GM12878 (cell line): ENCODE measurements around the gene ZNF451. TPM values are rescaled to one million over a fixed set of nuclear protein-coding genes. Genes with fewer than 3 reads are reported as not detected.

Source experiments
- ATAC-seq: fragments of 200-7000 bp; cut with Tn5 transposase; 3 replicates; pipeline ENCODE4 v1.9.1; 2020; ENCODE audit warnings: mild to moderate bottlenecking, moderate library complexity
- BruUV-seq: library from RNA; stranded (reverse); fragments of 400-500 nt; replicated peaks from 2 replicates; lab custom pipeline; 2021; lab: Mats Ljungman, UMichigan
- CTCF ChIA-PET: fragments of 300-600 bp; sonication (Branson Sonifier 250); formaldehyde crosslinking; extraction: SDS; loops from one replicate; lab custom pipeline; 2021; ENCODE audit warnings: inconsistent platforms; lab: Yijun Ruan, JAX
- POLR2A ChIA-PET: fragments of 350-600 bp; formaldehyde crosslinking; extraction: SDS; loops from one replicate; lab custom pipeline; 2021; ENCODE audit warnings: inconsistent platforms; lab: Charles Lee
- RAD21 ChIA-PET: fragments of 300-600 bp; sonication (Branson Sonifier 250); formaldehyde crosslinking; loops from one replicate; lab custom pipeline; 2023; ENCODE audit warnings: antibody characterized with exemption; ENCODE audit not compliant: unreplicated experiment; lab: Charles Lee
- SMC1A ChIA-PET: fragments of 300-600 bp; sonication (Branson Sonifier 250); formaldehyde crosslinking; loops from one replicate; lab custom pipeline; 2023; ENCODE audit not compliant: unreplicated experiment, uncharacterized antibody; lab: Charles Lee
- DNase-seq: peaks from one replicate; pipeline ENCODE4 v3.0.0-alpha.2; 2011; ENCODE audit warnings: low read depth, low spot score
- FAIRE-seq: peaks from 3 replicates; lab custom pipeline; 2011; peaks lifted over from hg19 to GRCh38; lab: Jason Lieb, UNC
- H2AFZ ChIP-seq: 2 replicates; pipeline ENCODE4 v1.6.0; 2011; ENCODE audit warnings: low read depth, low read length, control low read depth; ENCODE audit not compliant: control insufficient read depth
- H3K27ac ChIP-seq: 2 replicates; pipeline ENCODE4 v1.5.1; 2011; ENCODE audit warnings: control low read depth; ENCODE audit not compliant: control insufficient read depth, insufficient read depth
- H3K27me3 ChIP-seq, 2 experiments: replicated peaks in 1 of 2; 2 replicates each; pipeline versions ENCODE4 v1.6.0 to v1.6.1; 2011; ENCODE audit warnings: low read length in 1 of 2; ENCODE audit not compliant: control insufficient read depth in 2 of 2, insufficient read depth in 2 of 2
- H3K36me3 ChIP-seq, 2 experiments: 2 replicates each; pipeline ENCODE4 v1.5.1; 2011; ENCODE audit warnings: low read length in 1 of 2; ENCODE audit not compliant: control insufficient read depth in 2 of 2, insufficient read depth in 2 of 2
- H3K4me1 ChIP-seq: 2 replicates; pipeline ENCODE4 v1.6.1; 2011; ENCODE audit warnings: mild to moderate bottlenecking, low read length, moderate library complexity, mixed read lengths; ENCODE audit not compliant: control insufficient read depth, insufficient read depth
- H3K4me2 ChIP-seq: 2 replicates; pipeline ENCODE4 v1.6.0; 2011; ENCODE audit warnings: control low read depth; ENCODE audit not compliant: control insufficient read depth, insufficient read depth
- H3K4me3 ChIP-seq: fragments of 200-600 bp; sonication (generic); 2 replicates; pipeline ENCODE4 v1.5.1; 2016
- H3K79me2 ChIP-seq: 2 replicates; pipeline ENCODE4 v1.6.0; 2011; ENCODE audit warnings: low read length; ENCODE audit not compliant: control insufficient read depth, insufficient read depth
- H3K9ac ChIP-seq: 2 replicates; pipeline ENCODE4 v1.8.0; 2011; ENCODE audit warnings: low read length, control low read depth, mixed read lengths; ENCODE audit not compliant: control insufficient read depth, insufficient read depth
- H3K9me3 ChIP-seq: replicated peaks from 3 replicates; pipeline ENCODE4 v1.5.1; 2011; ENCODE audit warnings: mild to moderate bottlenecking, low read length; ENCODE audit not compliant: control insufficient read depth, insufficient read depth
- H4K20me1 ChIP-seq: 2 replicates; pipeline ENCODE4 v1.6.0; 2011; ENCODE audit not compliant: control insufficient read depth, insufficient read depth
- BCL3 ChIP-seq: IDR thresholded peaks from 2 replicates; pipeline ENCODE4 v1.6.1; 2011; ENCODE audit warnings: borderline replicate concordance, low read depth, mild to moderate bottlenecking, moderate library complexity, low read length; ENCODE audit not compliant: insufficient read depth, poor library complexity, severe bottlenecking
- CHD4 ChIP-seq: fragments of 200-600 bp; sonication (generic); IDR thresholded peaks from 2 replicates; pipeline ENCODE4 v1.6.1; 2016; ENCODE audit warnings: mild to moderate bottlenecking
- EGR1 ChIP-seq, 2 experiments: IDR thresholded peaks; 1 replicate in 1 of 2; 2 replicates in 1 of 2; pipeline ENCODE4 v1.6.1; 2011 to 2012; ENCODE audit warnings: low read depth in 2 of 2, low read length in 2 of 2, borderline replicate concordance in 1 of 2, mild to moderate bottlenecking in 1 of 2, moderate library complexity in 1 of 2
- ESRRA ChIP-seq: IDR thresholded peaks from 2 replicates; pipeline ENCODE4 v1.6.1; 2012; ENCODE audit warnings: mild to moderate bottlenecking, low read length, improper control_type of control experiment
- HDAC2 ChIP-seq: fragments of 200-600 bp; sonication (generic); IDR thresholded peaks from 2 replicates; pipeline ENCODE4 v1.6.1; 2017
- MEF2B ChIP-seq: fragments of 450-650 bp; IDR thresholded peaks from 2 replicates; pipeline ENCODE4 v1.6.1; 2018; ENCODE audit warnings: mild to moderate bottlenecking, moderate library complexity; ENCODE audit not compliant: partially characterized antibody, poor library complexity, severe bottlenecking
- RUNX3 ChIP-seq: IDR thresholded peaks from 2 replicates; pipeline ENCODE4 v1.6.1; 2012; ENCODE audit warnings: low read length, inconsistent platforms
- SRF ChIP-seq, 2 experiments: IDR thresholded peaks; 2 replicates each; pipeline ENCODE4 v1.6.1; 2011; ENCODE audit warnings: low read depth in 2 of 2, low read length in 2 of 2, mild to moderate bottlenecking in 1 of 2, moderate library complexity in 1 of 2
- TAF1 ChIP-seq: IDR thresholded peaks from 2 replicates; pipeline ENCODE4 v1.6.1; 2011; ENCODE audit warnings: mild to moderate bottlenecking, low read depth, low read length, borderline replicate concordance
- WGBS: methylation state at CpG from one replicate; pipeline ENCODE4 v1.1.6; 2016; ENCODE audit warnings: low lambda C conversion rate; ENCODE audit not compliant: insufficient replicate concordance, insufficient coverage; ENCODE audit errors: missing lambda C conversion rate; 5-methylcytosine and 5-hydroxymethylcytosine counted together
- in situ Hi-C: fragments of 300-500 bp; cut with MboI; formaldehyde crosslinking; loops from 9 replicates; pipeline ENCODE4 v1.14.3; 2018; ENCODE audit warnings: mixed read lengths
- intact Hi-C: fragments of 100-400 bp; cut with micrococcal nuclease; formaldehyde crosslinking; loops from one replicate; pipeline ENCODE4 v1.14.2; 2022; ENCODE audit not compliant: unreplicated experiment
- polyA plus RNA-seq, 11 experiments: library from polyadenylated mRNA; depleted of rRNA in 4 of 11; unstranded in 6 of 11; stranded (reverse) in 5 of 11; fragments of >200 nt; fragmentation: Nextera tagmentation in 4 of 11; fragmentation: Illumina TruSeq in 1 of 11; extraction: Ambion mirVana in 4 of 11; extraction: Trizol in 1 of 11; gene quantifications; 1 replicate in 1 of 11; 2 replicates in 10 of 11; pipeline versions ENCODE4 v1.2.1 to v1.2.3, GENCODE V29; 2011 to 2016; ENCODE audit warnings: inconsistent platforms in 2 of 11, missing spikeins in 2 of 11, low read depth in 1 of 11
- total RNA-seq, 4 experiments: library from RNA; depleted of rRNA in 3 of 4; stranded (reverse); fragments of >200 nt in 3 of 4; fragmentation: Illumina TruSeq in 1 of 4; extraction: Trizol in 1 of 4; gene quantifications; 2 replicates each; pipeline versions ENCODE4 v1.2.1 to v1.2.3, GENCODE V29; 2013 to 2021
- TF ChIP-seq, protein P1 (sequence below): fragments of 150-350 bp; IDR thresholded peaks from 2 replicates; pipeline ENCODE4 v1.6.1; 2014; ENCODE audit warnings: mild to moderate bottlenecking, low read depth, low read length
- TF ChIP-seq, protein P2 (sequence below): IDR thresholded peaks from 2 replicates; pipeline ENCODE4 v1.6.1; 2011; ENCODE audit warnings: low read depth, low read length, improper control_type of control experiment, borderline replicate concordance
- TF ChIP-seq, protein P3 (sequence below): IDR thresholded peaks from 2 replicates; pipeline ENCODE4 v1.6.1; 2012; ENCODE audit warnings: low read depth, low read length, improper control_type of control experiment

Gene ZNF451
- total and polyA plus RNA-seq, 10 of the 15 experiments (the other 5 are each of a cell fraction or from before 2014, with no cell fraction given) = 6.5 to 44.4 (median 23.8) TPM

GRCh38 chr6:57180596-57180995 is 90.6 kb downstream of the ZNF451 start:
- no peaks in the 10 kb centered on the region for H3K9me3 ChIP-seq
- FAIRE-seq (no peak), DNase-seq (no peak), ATAC-seq (no peak)
- H3K27ac ChIP-seq = no peak overlapping the region
- in situ Hi-C loops (no loop called here), intact Hi-C loops (no loop called here)
- ChIA-PET SMC1A (no interaction called here), CTCF (no interaction called here), RAD21 (no interaction called here), POLR2A (no interaction called here)
- WGBS = 100% methylated on average over 3 of the region's 3 CpGs
- BruUV-seq = no TSS peak
- TF ChIP-seq SRF (IDR thresholded peaks at IDR 0.05; ENCODE audit: low read depth in 2 of 2, low read length in 2 of 2) = no peak
- TF ChIP-seq, protein P1, sequence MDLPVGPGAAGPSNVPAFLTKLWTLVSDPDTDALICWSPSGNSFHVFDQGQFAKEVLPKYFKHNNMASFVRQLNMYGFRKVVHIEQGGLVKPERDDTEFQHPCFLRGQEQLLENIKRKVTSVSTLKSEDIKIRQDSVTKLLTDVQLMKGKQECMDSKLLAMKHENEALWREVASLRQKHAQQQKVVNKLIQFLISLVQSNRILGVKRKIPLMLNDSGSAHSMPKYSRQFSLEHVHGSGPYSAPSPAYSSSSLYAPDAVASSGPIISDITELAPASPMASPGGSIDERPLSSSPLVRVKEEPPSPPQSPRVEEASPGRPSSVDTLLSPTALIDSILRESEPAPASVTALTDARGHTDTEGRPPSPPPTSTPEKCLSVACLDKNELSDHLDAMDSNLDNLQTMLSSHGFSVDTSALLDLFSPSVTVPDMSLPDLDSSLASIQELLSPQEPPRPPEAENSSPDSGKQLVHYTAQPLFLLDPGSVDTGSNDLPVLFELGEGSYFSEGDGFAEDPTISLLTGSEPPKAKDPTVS = no peak
- TF ChIP-seq BCL3 = no peak
- no peak for TF ChIP-seq CHD4
- TF ChIP-seq HDAC2 = no peak
- TF ChIP-seq RUNX3 = no peak
- TF ChIP-seq ESRRA = no peak
- TF ChIP-seq, protein P2, sequence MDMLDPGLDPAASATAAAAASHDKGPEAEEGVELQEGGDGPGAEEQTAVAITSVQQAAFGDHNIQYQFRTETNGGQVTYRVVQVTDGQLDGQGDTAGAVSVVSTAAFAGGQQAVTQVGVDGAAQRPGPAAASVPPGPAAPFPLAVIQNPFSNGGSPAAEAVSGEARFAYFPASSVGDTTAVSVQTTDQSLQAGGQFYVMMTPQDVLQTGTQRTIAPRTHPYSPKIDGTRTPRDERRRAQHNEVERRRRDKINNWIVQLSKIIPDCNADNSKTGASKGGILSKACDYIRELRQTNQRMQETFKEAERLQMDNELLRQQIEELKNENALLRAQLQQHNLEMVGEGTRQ = no peak
- no peak for TF ChIP-seq MEF2B
- TF ChIP-seq, protein P3, sequence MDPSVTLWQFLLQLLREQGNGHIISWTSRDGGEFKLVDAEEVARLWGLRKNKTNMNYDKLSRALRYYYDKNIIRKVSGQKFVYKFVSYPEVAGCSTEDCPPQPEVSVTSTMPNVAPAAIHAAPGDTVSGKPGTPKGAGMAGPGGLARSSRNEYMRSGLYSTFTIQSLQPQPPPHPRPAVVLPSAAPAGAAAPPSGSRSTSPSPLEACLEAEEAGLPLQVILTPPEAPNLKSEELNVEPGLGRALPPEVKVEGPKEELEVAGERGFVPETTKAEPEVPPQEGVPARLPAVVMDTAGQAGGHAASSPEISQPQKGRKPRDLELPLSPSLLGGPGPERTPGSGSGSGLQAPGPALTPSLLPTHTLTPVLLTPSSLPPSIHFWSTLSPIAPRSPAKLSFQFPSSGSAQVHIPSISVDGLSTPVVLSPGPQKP = no peak
- TF ChIP-seq TAF1 = no peak
- TF ChIP-seq EGR1 (IDR thresholded peaks at IDR 0.05; ENCODE audit: borderline replicate concordance in 1 of 2, low read depth in 2 of 2, low read length in 2 of 2) = no peak
- no peak overlapping the region for H2AFZ ChIP-seq
- H3K4me2 ChIP-seq = no peak overlapping the region
- H3K79me2 ChIP-seq = peaks cover 50% of the 10 kb centered on the region
- no peak overlapping the region for H3K4me3 ChIP-seq
- no peaks in the 10 kb centered on the region for H3K27me3 ChIP-seq
- H3K4me1 ChIP-seq = no peaks in the 10 kb centered on the region
- H3K9ac ChIP-seq = no peak overlapping the region
- peaks cover 2 to 7% of the 10 kb centered on the region in 2 experiments; a peak in 3 of 4 replicates for H3K36me3 ChIP-seq
- no peaks in the 10 kb centered on the region for H4K20me1 ChIP-seq
